ENCODE data around the gene APOD.
"Not testable (repeated sequence)": the region's sequence is repeated elsewhere in the genome, so short reads cannot be mapped to it uniquely, and the experiment has no call there.

APOD gene

DNA sequence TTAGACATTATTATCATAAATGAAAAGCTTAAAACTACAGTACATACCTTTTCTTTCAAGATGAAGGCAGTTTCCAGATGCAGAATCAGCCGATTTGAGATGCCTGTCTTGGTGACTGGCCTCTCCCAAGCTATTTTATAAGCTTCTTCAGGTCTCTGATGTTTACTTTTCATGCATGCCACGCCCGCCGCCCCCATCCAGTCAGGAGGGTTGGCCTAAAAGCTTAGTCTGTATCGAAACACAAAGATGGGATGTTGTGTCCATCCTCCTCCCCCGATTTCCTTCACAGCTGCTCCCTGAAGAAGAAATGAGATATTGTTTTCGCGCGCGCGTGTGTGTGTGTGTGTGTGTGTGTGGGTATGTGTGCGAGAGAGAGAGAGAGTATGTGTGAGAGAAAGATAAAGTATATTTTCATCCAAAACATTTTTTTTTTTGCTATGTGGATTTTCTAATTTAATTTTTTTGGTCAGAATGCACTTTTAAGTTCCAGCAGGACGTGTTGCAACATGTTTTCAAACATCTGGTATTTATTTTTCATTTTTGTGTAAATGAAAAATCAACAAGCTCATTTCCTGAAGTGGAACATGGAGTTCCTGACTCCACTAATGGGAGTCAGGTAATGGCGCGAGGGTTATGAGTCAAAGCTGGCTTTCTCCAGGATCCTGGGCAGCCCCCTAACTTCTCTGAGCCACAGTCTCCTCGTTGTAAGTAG is at the start of gene APOD:
Gene APOD, minus strand, starts transcription at position 110 of the 712 bp plus-strand sequence. CDS start 4,479 bp downstream, outside the sequence.
- no peak for DNase-seq

DNA sequence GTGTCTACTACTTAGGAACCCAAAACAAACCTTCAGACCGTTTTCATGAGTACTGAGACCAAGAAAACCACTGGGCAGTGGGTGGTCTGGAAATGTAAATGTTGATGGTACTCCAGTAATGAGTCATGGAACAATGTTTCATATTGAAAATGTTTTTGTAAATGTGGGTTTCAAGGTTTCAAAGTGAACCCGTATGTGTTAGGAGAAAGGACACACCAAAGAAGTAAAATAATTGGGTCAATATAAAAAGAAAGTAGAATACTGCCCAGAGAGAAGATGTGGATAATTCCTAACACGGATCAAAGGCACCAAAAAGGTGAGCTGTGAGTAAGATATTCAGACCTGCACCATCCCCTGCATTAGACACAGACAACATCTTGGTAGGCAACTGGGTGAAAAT is 49.6 kb upstream of the APOD start:
- not testable (repeated sequence) for DNase-seq

DNA sequence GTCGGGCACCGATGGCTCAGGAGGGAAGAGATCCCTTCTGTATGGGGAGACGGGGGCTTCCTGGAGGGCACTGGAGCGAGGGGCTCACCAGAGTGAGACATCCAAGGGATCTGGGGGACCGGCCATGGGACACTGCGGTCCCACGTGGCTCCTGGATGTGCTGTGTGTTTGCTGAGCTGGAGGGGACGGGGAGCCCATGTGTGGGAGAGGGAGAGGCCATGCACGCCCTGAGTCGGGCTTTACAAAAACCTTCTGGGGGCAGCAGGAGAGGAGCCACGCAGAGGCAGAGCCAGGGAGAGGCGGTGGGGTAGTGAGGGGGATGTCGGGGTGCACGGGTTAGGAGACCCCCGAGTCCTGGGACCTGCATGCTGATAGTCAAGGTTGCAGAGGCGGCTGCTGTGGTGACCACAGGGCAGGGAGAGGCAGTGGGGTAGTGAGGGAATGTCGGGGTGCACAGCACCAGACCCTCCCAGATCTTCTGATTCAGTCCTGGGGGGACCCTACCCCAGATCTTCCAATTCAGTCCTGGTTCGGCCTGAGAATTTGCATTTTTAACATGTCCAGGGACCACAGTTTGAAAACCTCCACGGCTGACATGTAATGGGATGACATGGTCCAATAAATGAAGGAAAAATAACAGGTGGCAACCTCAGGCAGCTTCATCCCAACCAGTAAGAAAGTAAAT is 48.9 kb upstream of the APOD start:
- not testable (repeated sequence) for DNase-seq

DNA sequence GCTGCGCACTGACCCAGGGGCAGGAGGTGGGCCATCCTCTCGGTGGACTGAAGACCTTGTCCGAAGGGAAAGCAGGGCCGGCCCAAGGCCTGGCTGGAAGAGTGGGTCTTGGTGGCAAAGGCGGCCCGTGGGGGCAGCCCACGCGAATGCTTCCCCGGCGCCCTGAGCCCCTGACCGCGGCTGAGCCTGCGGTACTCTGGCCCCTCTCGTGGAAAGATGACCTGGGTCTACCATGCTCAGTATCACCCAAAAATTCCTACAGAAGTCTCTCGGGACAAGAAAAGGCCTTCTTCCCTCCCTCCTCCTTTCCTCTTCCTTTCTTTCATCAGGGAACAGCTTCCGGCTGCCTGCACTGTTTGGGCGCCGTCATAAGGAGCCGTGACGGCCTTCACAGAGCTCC is 48.3 kb upstream of the APOD start:
- not testable (repeated sequence) for DNase-seq

- not testable (repeated sequence) for DNase-seq
These were observed 47.3 kb upstream of the APOD start for GRCh38 chr3:195630938-195631495.

GRCh38 chr3:195630086-195630917 is 46.6 kb upstream of the APOD start:
- not testable (repeated sequence) for DNase-seq

DNA sequence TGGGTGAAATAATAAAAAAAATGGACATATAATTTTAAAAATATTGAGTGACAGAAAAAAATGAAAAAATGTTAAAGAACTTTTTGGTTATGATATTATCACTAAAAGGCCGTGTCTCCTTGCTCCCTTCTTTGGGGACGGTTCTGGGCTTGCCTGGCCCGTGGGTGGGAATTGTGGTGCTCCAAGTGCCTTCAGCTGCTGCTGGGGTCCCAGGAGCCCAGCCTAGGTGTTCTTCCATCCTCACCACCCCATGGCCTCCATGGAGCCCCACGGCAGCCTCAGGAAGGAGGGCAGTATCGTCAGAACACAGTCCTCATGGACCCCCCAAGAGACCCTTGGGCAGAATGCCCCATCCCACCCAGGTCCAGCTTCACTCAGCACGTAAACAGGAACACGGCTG is 45.9 kb upstream of the APOD start:
- DNase-seq, result not testable (repeated sequence)

DNA sequence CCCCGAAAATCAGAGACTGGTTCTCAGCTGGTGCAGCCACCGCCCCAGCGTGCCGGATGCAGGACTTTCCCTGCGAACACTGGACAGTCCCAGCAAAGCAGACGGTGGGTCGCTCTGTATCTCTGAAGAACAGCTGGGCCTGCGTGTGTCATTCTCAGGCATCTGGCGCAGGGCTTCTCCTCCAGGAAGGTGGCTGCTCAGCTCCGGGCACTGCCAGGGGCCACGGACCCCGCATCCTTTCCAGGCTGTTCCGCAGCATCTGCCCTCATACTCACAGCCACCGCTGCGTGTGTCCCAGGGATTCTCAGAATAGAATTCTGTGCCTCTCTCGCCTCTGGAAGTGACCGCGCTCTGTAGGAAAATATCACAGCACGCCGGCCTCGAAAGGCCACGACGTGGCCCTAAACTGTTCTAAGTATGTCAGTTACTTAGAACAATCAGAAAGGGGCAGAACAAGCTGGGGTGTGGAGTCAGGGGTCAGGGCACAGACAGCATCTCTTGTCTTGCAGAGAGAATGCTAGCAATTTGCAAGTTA is 44.7 kb upstream of the APOD start:
- DNase-seq, result not testable (repeated sequence)

GRCh38 chr3:195627515-195628385 is 44.0 kb upstream of the APOD start:
- not testable (repeated sequence) for DNase-seq

DNA sequence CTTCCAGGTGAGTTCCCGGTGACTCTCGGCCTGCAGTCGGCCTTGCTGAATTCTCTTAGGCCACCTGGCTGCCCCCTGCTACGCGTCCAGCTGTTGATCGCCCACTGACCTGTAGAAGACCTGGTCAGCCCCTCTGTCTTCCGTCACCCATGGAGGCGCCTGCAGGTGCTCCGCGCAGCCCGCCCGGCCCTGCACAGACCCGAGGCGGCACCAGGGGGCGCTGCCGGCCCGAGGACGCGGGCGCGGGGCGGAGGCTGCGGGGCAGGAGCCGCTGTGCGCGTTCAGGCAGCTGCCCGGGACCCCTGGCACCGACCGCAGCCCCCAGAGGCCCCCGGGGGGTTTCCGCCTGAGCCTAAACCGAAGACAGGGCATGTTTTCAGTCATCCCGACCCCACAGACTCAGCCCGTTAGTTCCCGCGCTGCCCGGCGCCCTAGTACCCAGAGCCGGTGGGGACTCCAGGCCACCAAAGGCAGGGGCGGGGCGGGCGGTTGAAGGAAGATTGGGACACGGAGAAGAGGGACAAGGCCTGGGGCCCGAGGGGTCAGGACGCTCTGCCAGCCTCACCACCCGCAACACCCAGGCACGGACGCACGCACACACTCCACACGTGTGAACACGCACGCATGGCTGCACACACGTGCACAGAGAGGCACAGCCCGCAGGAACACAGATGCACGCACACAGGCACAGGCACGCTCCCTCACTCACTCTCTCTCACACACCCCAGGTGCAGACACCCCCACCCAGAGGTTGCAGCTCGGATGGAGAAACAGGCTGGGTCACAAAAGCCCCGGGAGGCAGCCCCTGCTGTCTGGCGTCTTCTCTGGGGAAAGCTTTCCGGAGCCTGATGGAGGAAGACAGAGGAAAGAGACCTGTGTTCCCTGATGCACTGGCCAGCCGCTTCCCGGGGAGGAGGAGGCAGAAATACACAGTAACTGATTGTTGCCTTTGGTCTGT is 41.1 kb upstream of the APOD start:
- DNase-seq, result not testable (repeated sequence)

GRCh38 chr3:195624171-195624570 is 40.4 kb upstream of the APOD start:
- DNase-seq, result not testable (repeated sequence)

GRCh38 chr3:195623217-195623965 is 39.7 kb upstream of the APOD start:
- not testable (repeated sequence) for DNase-seq

DNA sequence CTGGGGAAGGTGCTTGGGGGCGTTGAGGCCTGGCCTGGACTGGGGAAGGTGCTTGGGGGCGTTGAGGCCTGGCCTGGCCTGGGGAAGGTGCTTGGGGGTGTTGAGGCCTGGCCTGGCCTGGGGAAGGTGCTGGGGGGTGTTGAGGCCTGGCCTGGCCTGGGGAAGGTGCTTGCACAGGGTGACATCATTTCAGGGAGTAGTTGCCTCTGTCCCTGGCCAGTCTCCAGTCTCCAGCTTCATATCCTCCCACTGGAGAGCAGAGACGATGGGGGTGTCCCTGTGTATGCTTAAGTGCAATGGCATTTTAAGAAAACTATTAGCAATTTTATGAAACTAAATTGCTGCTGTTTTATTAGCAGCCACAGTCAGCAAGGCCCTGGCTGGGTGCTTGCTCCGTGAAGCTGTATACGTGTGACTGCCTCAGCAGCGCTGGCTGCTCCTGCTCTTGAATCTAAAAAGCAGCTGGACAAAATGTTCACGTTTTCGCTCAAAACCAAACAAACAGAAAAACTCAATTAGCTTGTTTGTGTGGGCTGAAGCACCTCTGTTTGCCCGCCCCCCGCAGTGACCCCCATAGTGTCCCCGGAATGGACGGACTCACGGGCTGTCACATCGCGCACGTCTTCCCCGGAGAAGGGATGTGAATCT is 38.9 kb upstream of the APOD start:
- DNase-seq, result not testable (repeated sequence)

GRCh38 chr3:195622012-195622411 is 38.3 kb upstream of the APOD start:
- DNase-seq, result not testable (repeated sequence)

GRCh38 chr3:195621095-195621494 is 37.4 kb upstream of the APOD start:
- not testable (repeated sequence) for DNase-seq

DNA sequence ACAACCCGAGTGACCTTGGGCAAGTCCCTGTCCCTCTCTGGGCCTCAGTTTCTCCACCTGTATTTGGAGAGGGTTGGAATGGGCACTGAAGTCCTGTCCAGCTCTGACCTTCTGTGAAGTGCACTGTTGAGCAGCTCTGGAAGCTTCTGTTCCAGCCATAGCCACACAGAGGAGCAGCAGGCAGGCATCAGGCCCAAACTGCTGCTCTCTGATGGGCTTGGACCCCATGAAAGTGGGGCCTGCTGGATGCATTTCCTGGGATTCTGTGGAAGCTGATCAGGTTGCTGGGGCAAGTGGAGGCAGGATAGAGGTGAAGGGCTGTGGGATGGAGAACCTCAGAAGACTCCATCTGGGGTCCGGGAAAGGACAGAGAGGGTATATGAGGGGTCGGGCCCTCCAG is 36.7 kb upstream of the APOD start:
- not testable (repeated sequence) for DNase-seq

GRCh38 chr3:195619591-195620369 is 36.0 kb upstream of the APOD start:
- not testable (repeated sequence) for DNase-seq
